SK-N-SH treated with all-trans-retinoic acid at 6 μM for 48 hours (cell line): Measurements from ENCODE around the gene TMPO.
A peak's percentile ranks its signal among the peaks of the same experiment; 100 is the strongest.

Source experiments
- ATAC-seq: fragments of 200-7000 bp; cut with Tn5 transposase; 3 replicates; pipeline ENCODE4 v1.9.1; 2020; ENCODE audit warnings: mild to moderate bottlenecking, moderate library complexity
- BACH2 ChIP-seq: fragments of 250-450 bp; sonication (Bioruptor Pico); IDR thresholded peaks from 2 replicates; pipeline ENCODE4 v1.9.0; 2021; ENCODE audit warnings: mild to moderate bottlenecking, borderline replicate concordance
- CREB5 ChIP-seq: fragments of 250-450 bp; sonication (Bioruptor Pico); IDR thresholded peaks from 2 replicates; pipeline ENCODE4 v1.5.1; 2020; ENCODE audit warnings: low read depth, mild to moderate bottlenecking, moderate library complexity
- CSDC2 ChIP-seq: fragments of 250-450 bp; sonication (Bioruptor Pico); IDR thresholded peaks from 2 replicates; pipeline ENCODE4 v1.5.0; 2020; ENCODE audit warnings: mild to moderate bottlenecking, moderate library complexity
- CSRNP3 ChIP-seq: fragments of 250-450 bp; sonication (Bioruptor Pico); IDR thresholded peaks from 2 replicates; pipeline ENCODE4 v1.5.1; 2021; ENCODE audit warnings: mild to moderate bottlenecking, moderate library complexity
- GLIS3 ChIP-seq: fragments of 250-450 bp; sonication (Bioruptor Pico); IDR thresholded peaks from 2 replicates; pipeline ENCODE4 v1.5.0; 2020; ENCODE audit warnings: mild to moderate bottlenecking, moderate library complexity
- ISL1 ChIP-seq: fragments of 250-450 bp; sonication (Bioruptor Pico); IDR thresholded peaks from 2 replicates; pipeline ENCODE4 v2.1.2; 2022; ENCODE audit warnings: mild to moderate bottlenecking, moderate library complexity
- OSR1 ChIP-seq: fragments of 250-450 bp; sonication (Bioruptor Pico); IDR thresholded peaks from 2 replicates; pipeline ENCODE4 v1.8.0; 2022; ENCODE audit warnings: moderate library complexity, mild to moderate bottlenecking, inconsistent platforms
- PATZ1 ChIP-seq: fragments of 250-450 bp; sonication (Bioruptor Pico); IDR thresholded peaks from 2 replicates; pipeline ENCODE4 v1.8.0; 2020; ENCODE audit warnings: mild to moderate bottlenecking, moderate library complexity, borderline replicate concordance
- POU6F1 ChIP-seq: fragments of 250-450 bp; sonication (Bioruptor Pico); IDR thresholded peaks from 2 replicates; pipeline ENCODE4 v1.8.0; 2021; ENCODE audit warnings: low read depth, mild to moderate bottlenecking, moderate library complexity, borderline replicate concordance
- PPARA ChIP-seq: fragments of 250-450 bp; sonication (Bioruptor Pico); IDR thresholded peaks from 2 replicates; pipeline ENCODE4 v1.5.0; 2020; ENCODE audit warnings: mild to moderate bottlenecking, borderline replicate concordance
- RARB ChIP-seq: fragments of 250-450 bp; sonication (Bioruptor Pico); IDR thresholded peaks from 2 replicates; pipeline ENCODE4 v1.8.0; 2021; ENCODE audit warnings: mild to moderate bottlenecking, moderate library complexity
- SNAI2 ChIP-seq: fragments of 250-450 bp; sonication (Bioruptor Pico); IDR thresholded peaks from 2 replicates; pipeline ENCODE4 v1.5.0; 2020; ENCODE audit warnings: mild to moderate bottlenecking, moderate library complexity
- TCF4 ChIP-seq: fragments of 250-450 bp; sonication (Bioruptor Pico); IDR thresholded peaks from 2 replicates; pipeline ENCODE4 v1.8.0; 2021; ENCODE audit warnings: mild to moderate bottlenecking, moderate library complexity, borderline replicate concordance
- TSHZ2 ChIP-seq: fragments of 250-450 bp; sonication (Bioruptor Pico); IDR thresholded peaks from 2 replicates; pipeline ENCODE4 v1.5.0; 2020; ENCODE audit warnings: mild to moderate bottlenecking, moderate library complexity
- ZC3H10 ChIP-seq: fragments of 250-450 bp; sonication (Bioruptor Pico); IDR thresholded peaks from 2 replicates; pipeline ENCODE4 v1.5.1; 2021; ENCODE audit warnings: mild to moderate bottlenecking, moderate library complexity
- ZFP3 ChIP-seq: fragments of 250-450 bp; sonication (Bioruptor Pico); IDR thresholded peaks from 2 replicates; pipeline ENCODE4 v1.5.0; 2020; ENCODE audit warnings: mild to moderate bottlenecking, moderate library complexity
- ZFP30 ChIP-seq: fragments of 450-650 bp; formaldehyde crosslinking; IDR thresholded peaks from 2 replicates; pipeline ENCODE4 v1.5.0; 2022; ENCODE audit warnings: mild to moderate bottlenecking, moderate library complexity
- ZNF565 ChIP-seq: fragments of 450-650 bp; formaldehyde crosslinking; conservative IDR thresholded peaks from 2 replicates; pipeline ENCODE4 v1.5.0; 2020; ENCODE audit warnings: low read depth, mild to moderate bottlenecking, moderate library complexity
- ZNF70 ChIP-seq: fragments of 450-650 bp; formaldehyde crosslinking; IDR thresholded peaks from 2 replicates; pipeline ENCODE4 v1.5.0; 2020; ENCODE audit warnings: mild to moderate bottlenecking, moderate library complexity

TMPO gene

GRCh38 chr12:98515287-98516110, at the start of gene TMPO:
Gene TMPO (plus strand): TSS chr12:98515590. CDS start chr12:98515868, 278 bp downstream.
- peak; percentile 96 for ATAC-seq
- TF ChIP-seq ZFP30 (CRISPR knock-in tag) (no peak), PPARA (CRISPR knock-in tag) (no peak), ZNF565 (CRISPR knock-in tag) (no peak), RARB (no peak)

- TF ChIP-seq TCF4 (no peak), CREB5 (CRISPR knock-in tag) (no peak), PATZ1 (CRISPR knock-in tag) (no peak), ZFP3 (CRISPR knock-in tag) (no peak), ZC3H10 (CRISPR knock-in tag) (no peak), OSR1 (CRISPR knock-in tag) (no peak), PPARA (CRISPR knock-in tag) (no peak), RARB (no peak), CSRNP3 (no peak), SNAI2 (CRISPR knock-in tag) (no peak), ZNF70 (CRISPR knock-in tag) (no peak), BACH2 (no peak), ISL1 (CRISPR knock-in tag) (no peak), GLIS3 (no peak), ZNF565 (CRISPR knock-in tag) (no peak)
- peak; percentile 62 for ATAC-seq
Observed at GRCh38 chr12:98465950-98466602, 49.3 kb upstream of the TMPO start.

GRCh38 chr12:98466640-98467400, 48.6 kb upstream of the TMPO start:
- ATAC-seq: no peak
- no peak for TF ChIP-seq TSHZ2 (CRISPR knock-in tag)
- TF ChIP-seq PATZ1 (CRISPR knock-in tag): no peak
- TF ChIP-seq CSDC2 (CRISPR knock-in tag): no peak
- no peak for TF ChIP-seq CREB5 (CRISPR knock-in tag)
- no peak for TF ChIP-seq ISL1 (CRISPR knock-in tag)
- TF ChIP-seq GLIS3: no peak
- no peak for TF ChIP-seq ZFP3 (CRISPR knock-in tag)
- TF ChIP-seq POU6F1 (CRISPR knock-in tag): no peak
